Ovary (tissue), 3 donors: ENCODE measurements around the gene SLC22A15.

Experiments
- CTCF ChIP-seq, 3 donors: fragments of 450-650 bp in 2 of 3; fragments of 200-600 bp in 1 of 3; IDR thresholded peaks; one replicate each; pipeline versions ENCODE4 v1.5.1 to v1.8.0; 2016 to 2022; ENCODE audit warnings: antibody characterized with exemption in 3 of 3, mild to moderate bottlenecking in 1 of 3
- POLR2A ChIP-seq: fragments of 450-650 bp; IDR thresholded peaks from one replicate; pipeline ENCODE4 v1.6.1; 2017; ENCODE audit warnings: antibody characterized with exemption, mild to moderate bottlenecking, moderate library complexity
- donor health status: DM: no; HTN: no; CAD: no.

- TF ChIP-seq CTCF (IDR thresholded peaks at IDR 0.05), result no peak
- no peak for TF ChIP-seq POLR2A
Measured at GRCh38 chr1:115978292-115978941, 2.1 kb downstream of the SLC22A15 start.
